Loucy (cell line): ENCODE measurements around the gene SHISA4.
"Not testable (repeated sequence)": the region's sequence is repeated elsewhere in the genome, so short reads cannot be mapped to it uniquely, and the experiment has no call there.

ENCODE experiments used
- H2AFZ ChIP-seq: fragments of 200-600 bp; sonication (generic); 2 replicates; pipeline ENCODE4 v1.6.0; 2016; ENCODE audit warnings: antibody characterized with exemption, mild to moderate bottlenecking, low read length, moderate library complexity
- H3F3A ChIP-seq: fragments of 200-600 bp; 2 replicates; pipeline ENCODE4 v1.6.0; 2016; ENCODE audit warnings: antibody characterized with exemption, low read depth, mild to moderate bottlenecking
- H3K27me3 ChIP-seq: fragments of 200-600 bp; sonication (generic); 2 replicates; pipeline ENCODE4 v1.6.1; 2014; ENCODE audit warnings: low read length, mild to moderate bottlenecking; ENCODE audit not compliant: insufficient read depth, poor library complexity, severe bottlenecking
- H3K36me3 ChIP-seq: fragments of 200-600 bp; sonication (generic); 2 replicates; pipeline ENCODE4 v1.6.1; 2016; ENCODE audit warnings: low read length; ENCODE audit not compliant: insufficient read depth
- H3K4me1 ChIP-seq: fragments of 200-600 bp; sonication (generic); 2 replicates; pipeline ENCODE4 v1.5.1; 2014; ENCODE audit warnings: low read length, mild to moderate bottlenecking; ENCODE audit not compliant: insufficient read depth, poor library complexity, severe bottlenecking
- H3K4me2 ChIP-seq: fragments of 200-600 bp; sonication (generic); 2 replicates; pipeline ENCODE4 v1.6.0; 2014; ENCODE audit warnings: antibody characterized with exemption, low read length, low read depth, mild to moderate bottlenecking; ENCODE audit not compliant: poor library complexity, severe bottlenecking
- H3K4me3 ChIP-seq: fragments of 200-600 bp; sonication (generic); 2 replicates; pipeline ENCODE4 v1.5.1; 2014; ENCODE audit warnings: low read length, mild to moderate bottlenecking, mixed read lengths; ENCODE audit not compliant: poor library complexity, severe bottlenecking
- H3K79me2 ChIP-seq: fragments of 200-600 bp; sonication (generic); 2 replicates; pipeline ENCODE4 v1.6.1; 2014; ENCODE audit warnings: low read length; ENCODE audit not compliant: insufficient read depth
- H3K9ac ChIP-seq: fragments of 200-600 bp; sonication (generic); 2 replicates; pipeline ENCODE4 v1.6.0; 2014; ENCODE audit warnings: mild to moderate bottlenecking, low read depth, low read length, moderate library complexity; ENCODE audit not compliant: poor library complexity, severe bottlenecking
- H3K9me2 ChIP-seq: fragments of 200-600 bp; sonication (generic); replicated peaks from 2 replicates; pipeline ENCODE4 v1.6.1; 2016; ENCODE audit warnings: low read depth, low read length, mixed read lengths
- H3K9me3 ChIP-seq: fragments of 200-600 bp; sonication (generic); 2 replicates; pipeline ENCODE4 v1.6.1; 2014; ENCODE audit warnings: mild to moderate bottlenecking, antibody characterized with exemption, low read length, low read depth; ENCODE audit not compliant: insufficient read depth
- H4K20me1 ChIP-seq: fragments of 200-600 bp; sonication (generic); 2 replicates; pipeline ENCODE4 v1.6.0; 2014; ENCODE audit warnings: antibody characterized with exemption, low read length, mild to moderate bottlenecking; ENCODE audit not compliant: insufficient read depth, poor library complexity, severe bottlenecking
- EZH2phosphoT487 ChIP-seq: fragments of 200-600 bp; IDR thresholded peaks from 2 replicates; pipeline ENCODE4 v1.6.1; 2018; ENCODE audit warnings: antibody characterized with exemption, mild to moderate bottlenecking, moderate library complexity, borderline replicate concordance
- TF ChIP-seq, protein P1 (sequence below): fragments of 200-600 bp; sonication (generic); conservative IDR thresholded peaks from 2 replicates; pipeline ENCODE4 v1.5.1; 2014; ENCODE audit warnings: mild to moderate bottlenecking, antibody characterized with exemption, low read length

SHISA4 gene

DNA sequence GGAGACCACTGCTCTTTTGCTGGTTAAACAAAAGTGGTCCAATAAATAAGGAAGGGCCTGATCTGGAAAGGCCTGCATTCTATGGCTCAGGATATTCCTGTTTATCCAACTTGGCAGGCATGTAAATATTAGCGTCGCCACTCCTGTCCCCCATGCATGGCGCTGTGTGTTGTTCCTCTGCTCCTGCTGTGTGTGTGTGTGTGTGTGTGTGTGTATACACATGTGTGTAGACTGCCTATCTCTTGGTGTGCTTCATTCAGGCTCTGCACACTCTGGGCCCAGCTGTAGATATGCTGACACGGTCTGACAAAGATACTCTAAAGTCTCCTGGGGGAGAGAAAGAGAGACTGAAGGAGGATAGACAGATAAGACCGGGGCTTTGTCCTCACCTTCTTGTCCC, 50.9 kb downstream of the SHISA4 start:
- Histone ChIP-seq H3K9me3 (no peaks in the 10 kb centered on the region), H3K9me2 (no peaks in the 10 kb centered on the region), H2AFZ (no peak overlapping the region), H3K79me2 (no peaks in the 10 kb centered on the region), H3K4me2 (no peak overlapping the region), H4K20me1 (no peaks in the 10 kb centered on the region), H3K4me3 (no peak overlapping the region), H3K9ac (no peak overlapping the region), H3K4me1 (no peaks in the 10 kb centered on the region), H3K27me3 (no peaks in the 10 kb centered on the region), H3F3A (no peaks in the 10 kb centered on the region), H3K36me3 (no peaks in the 10 kb centered on the region)
- TF ChIP-seq, protein P1, sequence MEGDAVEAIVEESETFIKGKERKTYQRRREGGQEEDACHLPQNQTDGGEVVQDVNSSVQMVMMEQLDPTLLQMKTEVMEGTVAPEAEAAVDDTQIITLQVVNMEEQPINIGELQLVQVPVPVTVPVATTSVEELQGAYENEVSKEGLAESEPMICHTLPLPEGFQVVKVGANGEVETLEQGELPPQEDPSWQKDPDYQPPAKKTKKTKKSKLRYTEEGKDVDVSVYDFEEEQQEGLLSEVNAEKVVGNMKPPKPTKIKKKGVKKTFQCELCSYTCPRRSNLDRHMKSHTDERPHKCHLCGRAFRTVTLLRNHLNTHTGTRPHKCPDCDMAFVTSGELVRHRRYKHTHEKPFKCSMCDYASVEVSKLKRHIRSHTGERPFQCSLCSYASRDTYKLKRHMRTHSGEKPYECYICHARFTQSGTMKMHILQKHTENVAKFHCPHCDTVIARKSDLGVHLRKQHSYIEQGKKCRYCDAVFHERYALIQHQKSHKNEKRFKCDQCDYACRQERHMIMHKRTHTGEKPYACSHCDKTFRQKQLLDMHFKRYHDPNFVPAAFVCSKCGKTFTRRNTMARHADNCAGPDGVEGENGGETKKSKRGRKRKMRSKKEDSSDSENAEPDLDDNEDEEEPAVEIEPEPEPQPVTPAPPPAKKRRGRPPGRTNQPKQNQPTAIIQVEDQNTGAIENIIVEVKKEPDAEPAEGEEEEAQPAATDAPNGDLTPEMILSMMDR = no peak
- TF ChIP-seq EZH2phosphoT487 = no peak

GRCh38 chr1:201940316-201940715, 51.6 kb downstream of the SHISA4 start:
- not testable (repeated sequence) for H3K4me1 ChIP-seq, H2AFZ ChIP-seq, H3K4me3 ChIP-seq

GRCh38 chr1:201941420-201942128, 52.9 kb downstream of the SHISA4 start:
- H3K4me2 ChIP-seq = no peak overlapping the region
- H3K4me3 ChIP-seq = no peak overlapping the region
- no peaks in the 10 kb centered on the region for H3K9me3 ChIP-seq
- H3K4me1 ChIP-seq = peaks cover 3% of the 10 kb centered on the region
- no peaks in the 10 kb centered on the region for H3K36me3 ChIP-seq
- no peaks in the 10 kb centered on the region for H3K9me2 ChIP-seq
- no peak overlapping the region for H3K9ac ChIP-seq
- H3K79me2 ChIP-seq = no peaks in the 10 kb centered on the region
- H4K20me1 ChIP-seq = no peaks in the 10 kb centered on the region
- no peaks in the 10 kb centered on the region for H3K27me3 ChIP-seq
- no peak for TF ChIP-seq EZH2phosphoT487
- TF ChIP-seq, protein P1 = no peak
- H3F3A ChIP-seq = no peaks in the 10 kb centered on the region
- H2AFZ ChIP-seq = no peak overlapping the region

More at GRCh38 chr1:201940316-201940715, 51.6 kb downstream of the SHISA4 start:
- not testable (repeated sequence) for H3K9me3 ChIP-seq, H3K9me2 ChIP-seq, H3K4me2 ChIP-seq, H3K79me2 ChIP-seq, H3F3A ChIP-seq, H3K36me3 ChIP-seq, H3K27me3 ChIP-seq, H4K20me1 ChIP-seq, H3K9ac ChIP-seq

- no peaks in the 10 kb centered on the region for H3K9me2 ChIP-seq
- H3K79me2 ChIP-seq = no peaks in the 10 kb centered on the region
- H3K9me3 ChIP-seq = no peaks in the 10 kb centered on the region
- H3F3A ChIP-seq = no peaks in the 10 kb centered on the region
- no peak overlapping the region for H3K4me3 ChIP-seq
- H2AFZ ChIP-seq = no peak overlapping the region
- H3K36me3 ChIP-seq = no peaks in the 10 kb centered on the region
- TF ChIP-seq, protein P1 = no peak
- TF ChIP-seq EZH2phosphoT487 = no peak
- no peak overlapping the region for H3K9ac ChIP-seq
- H3K4me1 ChIP-seq = peaks cover 3% of the 10 kb centered on the region
- no peaks in the 10 kb centered on the region for H4K20me1 ChIP-seq
- no peak overlapping the region for H3K4me2 ChIP-seq
- no peaks in the 10 kb centered on the region for H3K27me3 ChIP-seq
Observed at GRCh38 chr1:201942129-201942495, 53.4 kb downstream of the SHISA4 start.
